Ishikawa (cell line): ENCODE measurements around the gene FBXO3.

Experiments used
- CEBPB ChIP-seq: IDR thresholded peaks from 2 replicates; pipeline ENCODE4 v1.6.1; 2012
- EGR1 ChIP-seq: IDR thresholded peaks from 2 replicates; pipeline ENCODE4 v1.6.1; 2012
- EP300 ChIP-seq: IDR thresholded peaks from 2 replicates; pipeline ENCODE4 v1.6.1; 2012; ENCODE audit warnings: borderline replicate concordance
- RAD21 ChIP-seq: IDR thresholded peaks from 2 replicates; pipeline ENCODE4 v1.6.1; 2012; ENCODE audit warnings: low read depth
- TCF12 ChIP-seq: IDR thresholded peaks from 2 replicates; pipeline ENCODE4 v1.6.1; 2012; ENCODE audit warnings: low read depth
- TEAD4 ChIP-seq: IDR thresholded peaks from 2 replicates; pipeline ENCODE4 v1.6.1; 2012
- YY1 ChIP-seq: IDR thresholded peaks from 2 replicates; pipeline ENCODE4 v1.6.1; 2012; ENCODE audit warnings: low read depth
- ZBTB7A ChIP-seq: IDR thresholded peaks from 2 replicates; pipeline ENCODE4 v1.6.1; 2012; ENCODE audit warnings: low read depth
- TF ChIP-seq, protein P1 (sequence below): IDR thresholded peaks from 2 replicates; pipeline ENCODE4 v1.6.1; 2012
- TF ChIP-seq, protein P2 (sequence below): IDR thresholded peaks from 2 replicates; pipeline ENCODE4 v1.6.1; 2012; ENCODE audit warnings: low read depth, mild to moderate bottlenecking
- TF ChIP-seq, protein P3 (sequence below): IDR thresholded peaks from 2 replicates; pipeline ENCODE4 v1.6.1; 2012

DNA sequence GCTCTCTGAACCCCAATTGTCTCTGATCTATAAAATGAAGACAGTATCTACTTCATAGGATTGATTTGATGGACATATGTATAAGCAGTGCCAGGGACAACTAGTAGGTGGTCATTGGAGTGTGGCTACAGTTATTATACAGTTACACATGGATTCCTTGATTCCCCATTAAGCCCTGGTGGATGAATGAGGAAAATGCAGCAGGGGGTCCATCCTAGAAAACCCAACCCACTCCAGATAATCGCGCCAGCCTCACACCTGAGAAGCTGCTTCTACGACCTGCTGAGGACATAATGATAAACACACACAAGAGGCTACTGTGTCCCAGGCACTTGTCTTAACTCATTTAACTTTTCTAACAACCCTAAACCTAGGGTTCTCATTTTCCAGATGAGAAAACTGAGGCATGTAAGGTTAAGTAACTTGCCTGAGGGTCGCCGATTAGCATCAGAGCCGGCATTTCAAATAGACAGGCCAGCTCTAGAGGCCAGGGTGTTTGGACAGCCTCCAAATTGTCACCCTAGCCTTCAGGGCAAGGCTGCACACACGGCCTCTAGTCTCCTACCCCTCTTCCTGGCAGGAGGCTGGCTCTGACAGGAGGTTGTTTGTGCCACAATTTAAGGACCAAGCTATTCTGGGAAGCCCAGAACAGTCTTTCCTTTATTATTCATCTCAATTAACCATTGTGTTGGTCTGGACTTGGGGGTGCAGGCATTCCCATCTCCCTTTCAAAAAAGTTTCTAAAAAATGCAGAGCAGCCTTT lies 69.9 kb downstream of the FBXO3 start:
- TF ChIP-seq, protein P1, sequence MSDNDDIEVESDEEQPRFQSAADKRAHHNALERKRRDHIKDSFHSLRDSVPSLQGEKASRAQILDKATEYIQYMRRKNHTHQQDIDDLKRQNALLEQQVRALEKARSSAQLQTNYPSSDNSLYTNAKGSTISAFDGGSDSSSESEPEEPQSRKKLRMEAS: no peak
- TF ChIP-seq, protein P2, sequence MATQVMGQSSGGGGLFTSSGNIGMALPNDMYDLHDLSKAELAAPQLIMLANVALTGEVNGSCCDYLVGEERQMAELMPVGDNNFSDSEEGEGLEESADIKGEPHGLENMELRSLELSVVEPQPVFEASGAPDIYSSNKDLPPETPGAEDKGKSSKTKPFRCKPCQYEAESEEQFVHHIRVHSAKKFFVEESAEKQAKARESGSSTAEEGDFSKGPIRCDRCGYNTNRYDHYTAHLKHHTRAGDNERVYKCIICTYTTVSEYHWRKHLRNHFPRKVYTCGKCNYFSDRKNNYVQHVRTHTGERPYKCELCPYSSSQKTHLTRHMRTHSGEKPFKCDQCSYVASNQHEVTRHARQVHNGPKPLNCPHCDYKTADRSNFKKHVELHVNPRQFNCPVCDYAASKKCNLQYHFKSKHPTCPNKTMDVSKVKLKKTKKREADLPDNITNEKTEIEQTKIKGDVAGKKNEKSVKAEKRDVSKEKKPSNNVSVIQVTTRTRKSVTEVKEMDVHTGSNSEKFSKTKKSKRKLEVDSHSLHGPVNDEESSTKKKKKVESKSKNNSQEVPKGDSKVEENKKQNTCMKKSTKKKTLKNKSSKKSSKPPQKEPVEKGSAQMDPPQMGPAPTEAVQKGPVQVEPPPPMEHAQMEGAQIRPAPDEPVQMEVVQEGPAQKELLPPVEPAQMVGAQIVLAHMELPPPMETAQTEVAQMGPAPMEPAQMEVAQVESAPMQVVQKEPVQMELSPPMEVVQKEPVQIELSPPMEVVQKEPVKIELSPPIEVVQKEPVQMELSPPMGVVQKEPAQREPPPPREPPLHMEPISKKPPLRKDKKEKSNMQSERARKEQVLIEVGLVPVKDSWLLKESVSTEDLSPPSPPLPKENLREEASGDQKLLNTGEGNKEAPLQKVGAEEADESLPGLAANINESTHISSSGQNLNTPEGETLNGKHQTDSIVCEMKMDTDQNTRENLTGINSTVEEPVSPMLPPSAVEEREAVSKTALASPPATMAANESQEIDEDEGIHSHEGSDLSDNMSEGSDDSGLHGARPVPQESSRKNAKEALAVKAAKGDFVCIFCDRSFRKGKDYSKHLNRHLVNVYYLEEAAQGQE: no peak
- no peak for TF ChIP-seq YY1
- TF ChIP-seq, protein P3, sequence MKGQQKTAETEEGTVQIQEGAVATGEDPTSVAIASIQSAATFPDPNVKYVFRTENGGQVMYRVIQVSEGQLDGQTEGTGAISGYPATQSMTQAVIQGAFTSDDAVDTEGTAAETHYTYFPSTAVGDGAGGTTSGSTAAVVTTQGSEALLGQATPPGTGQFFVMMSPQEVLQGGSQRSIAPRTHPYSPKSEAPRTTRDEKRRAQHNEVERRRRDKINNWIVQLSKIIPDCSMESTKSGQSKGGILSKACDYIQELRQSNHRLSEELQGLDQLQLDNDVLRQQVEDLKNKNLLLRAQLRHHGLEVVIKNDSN: no peak
- TF ChIP-seq EP300: no peak
- no peak for TF ChIP-seq CEBPB
- TF ChIP-seq ZBTB7A: no peak
- TF ChIP-seq TCF12: no peak
- TF ChIP-seq EGR1: no peak
- TF ChIP-seq TEAD4: no peak
- no peak for TF ChIP-seq RAD21
